GM18870 (cell line): Measurements from ENCODE around the gene FNDC11.

Experiments used
- ATAC-seq: cut with Tn5 transposase; IDR thresholded peaks from one replicate; pipeline ENCODE4 v1.9.1; 2021; ENCODE audit warnings: moderate library complexity; ENCODE audit not compliant: unreplicated experiment

Gene FNDC11

GRCh38 chr20:63578224-63579016 lies 24.5 kb downstream of the FNDC11 start:
- ATAC-seq: no peak

- no peak for ATAC-seq
These were observed 25.2 kb downstream of the FNDC11 start for GRCh38 chr20:63579017-63579694.

- no peak for ATAC-seq
These were observed 27.0 kb downstream of the FNDC11 start for GRCh38 chr20:63580796-63581461.

- ATAC-seq: no peak
These were observed 28.6 kb downstream of the FNDC11 start for GRCh38 chr20:63582382-63583063.

GRCh38 chr20:63585616-63586565 lies 31.9 kb downstream of the FNDC11 start:
- ATAC-seq: no peak

GRCh38 chr20:63586797-63587196 lies 32.8 kb downstream of the FNDC11 start:
- ATAC-seq: no peak

GRCh38 chr20:63587256-63587655 lies 33.3 kb downstream of the FNDC11 start:
- no peak for ATAC-seq

GRCh38 chr20:63587776-63588591 lies 34.0 kb downstream of the FNDC11 start:
- no peak for ATAC-seq

- no peak for ATAC-seq
These were observed 34.7 kb downstream of the FNDC11 start for GRCh38 chr20:63588641-63589041.

GRCh38 chr20:63589261-63590217 lies 35.6 kb downstream of the FNDC11 start:
- ATAC-seq: no peak

- no peak for ATAC-seq
These were observed 36.5 kb downstream of the FNDC11 start for GRCh38 chr20:63590218-63591146.

- ATAC-seq: no peak
These were observed 37.2 kb downstream of the FNDC11 start for GRCh38 chr20:63591147-63591533.

- ATAC-seq: no peak
These were observed 37.9 kb downstream of the FNDC11 start for GRCh38 chr20:63591786-63592355.

- no peak for ATAC-seq
These were observed 38.7 kb downstream of the FNDC11 start for GRCh38 chr20:63592661-63593060.

- ATAC-seq: no peak
These were observed 40.1 kb downstream of the FNDC11 start for GRCh38 chr20:63594043-63594561.

GRCh38 chr20:63595416-63596127 lies 41.6 kb downstream of the FNDC11 start:
- ATAC-seq: no peak
